SK-N-SH treated with all-trans-retinoic acid at 6 μM for 48 hours (cell line): ENCODE data around the gene MOCS3.

Experiments
- ATAC-seq: fragments of 200-7000 bp; cut with Tn5 transposase; 3 replicates; pipeline ENCODE4 v1.9.1; 2020; ENCODE audit warnings: mild to moderate bottlenecking, moderate library complexity
- BACH2 ChIP-seq: fragments of 250-450 bp; sonication (Bioruptor Pico); IDR thresholded peaks from 2 replicates; pipeline ENCODE4 v1.9.0; 2021; ENCODE audit warnings: mild to moderate bottlenecking, borderline replicate concordance
- CSDC2 ChIP-seq: fragments of 250-450 bp; sonication (Bioruptor Pico); IDR thresholded peaks from 2 replicates; pipeline ENCODE4 v1.5.0; 2020; ENCODE audit warnings: mild to moderate bottlenecking, moderate library complexity
- ESRRG ChIP-seq: fragments of 250-450 bp; sonication (Bioruptor Pico); IDR thresholded peaks from 2 replicates; pipeline ENCODE4 v1.6.1; 2021; ENCODE audit warnings: mild to moderate bottlenecking
- GLIS3 ChIP-seq: fragments of 250-450 bp; sonication (Bioruptor Pico); IDR thresholded peaks from 2 replicates; pipeline ENCODE4 v1.5.0; 2020; ENCODE audit warnings: mild to moderate bottlenecking, moderate library complexity
- ISL1 ChIP-seq: fragments of 250-450 bp; sonication (Bioruptor Pico); IDR thresholded peaks from 2 replicates; pipeline ENCODE4 v2.1.2; 2022; ENCODE audit warnings: mild to moderate bottlenecking, moderate library complexity
- OSR1 ChIP-seq: fragments of 250-450 bp; sonication (Bioruptor Pico); IDR thresholded peaks from 2 replicates; pipeline ENCODE4 v1.8.0; 2022; ENCODE audit warnings: moderate library complexity, mild to moderate bottlenecking, inconsistent platforms
- RARB ChIP-seq: fragments of 250-450 bp; sonication (Bioruptor Pico); IDR thresholded peaks from 2 replicates; pipeline ENCODE4 v1.8.0; 2021; ENCODE audit warnings: mild to moderate bottlenecking, moderate library complexity
- SNAI2 ChIP-seq: fragments of 250-450 bp; sonication (Bioruptor Pico); IDR thresholded peaks from 2 replicates; pipeline ENCODE4 v1.5.0; 2020; ENCODE audit warnings: mild to moderate bottlenecking, moderate library complexity
- TCF4 ChIP-seq: fragments of 250-450 bp; sonication (Bioruptor Pico); IDR thresholded peaks from 2 replicates; pipeline ENCODE4 v1.8.0; 2021; ENCODE audit warnings: mild to moderate bottlenecking, moderate library complexity, borderline replicate concordance
- TOX ChIP-seq: fragments of 250-450 bp; sonication (Bioruptor Pico); IDR thresholded peaks from 2 replicates; pipeline ENCODE4 v1.8.0; 2021; ENCODE audit warnings: mild to moderate bottlenecking, moderate library complexity, borderline replicate concordance
- ZC3H10 ChIP-seq: fragments of 250-450 bp; sonication (Bioruptor Pico); IDR thresholded peaks from 2 replicates; pipeline ENCODE4 v1.5.1; 2021; ENCODE audit warnings: mild to moderate bottlenecking, moderate library complexity
- ZFP3 ChIP-seq: fragments of 250-450 bp; sonication (Bioruptor Pico); IDR thresholded peaks from 2 replicates; pipeline ENCODE4 v1.5.0; 2020; ENCODE audit warnings: mild to moderate bottlenecking, moderate library complexity
- ZFP30 ChIP-seq: fragments of 450-650 bp; formaldehyde crosslinking; IDR thresholded peaks from 2 replicates; pipeline ENCODE4 v1.5.0; 2022; ENCODE audit warnings: mild to moderate bottlenecking, moderate library complexity
- ZNF565 ChIP-seq: fragments of 450-650 bp; formaldehyde crosslinking; conservative IDR thresholded peaks from 2 replicates; pipeline ENCODE4 v1.5.0; 2020; ENCODE audit warnings: low read depth, mild to moderate bottlenecking, moderate library complexity
- ZNF70 ChIP-seq: fragments of 450-650 bp; formaldehyde crosslinking; IDR thresholded peaks from 2 replicates; pipeline ENCODE4 v1.5.0; 2020; ENCODE audit warnings: mild to moderate bottlenecking, moderate library complexity
- ZNF8 ChIP-seq: fragments of 450-650 bp; formaldehyde crosslinking; IDR thresholded peaks from 2 replicates; pipeline ENCODE4 v1.5.0; 2020; ENCODE audit warnings: mild to moderate bottlenecking, moderate library complexity
- TF ChIP-seq, protein P1 (sequence below): fragments of 250-450 bp; sonication (Bioruptor Pico); IDR thresholded peaks from 2 replicates; pipeline ENCODE4 v1.5.1; 2021; ENCODE audit warnings: mild to moderate bottlenecking, moderate library complexity
- TF ChIP-seq, protein P2 (sequence below): fragments of 250-450 bp; sonication (Bioruptor Pico); IDR thresholded peaks from 2 replicates; pipeline ENCODE4 v1.5.0; 2020; ENCODE audit warnings: mild to moderate bottlenecking, moderate library complexity
- TF ChIP-seq, protein P3 (sequence below): fragments of 250-450 bp; sonication (Bioruptor Pico); IDR thresholded peaks from 2 replicates; pipeline ENCODE4 v1.8.0; 2021; ENCODE audit warnings: low read depth, mild to moderate bottlenecking, moderate library complexity, borderline replicate concordance
- TF ChIP-seq, protein P4 (sequence below): fragments of 250-450 bp; sonication (Bioruptor Pico); IDR thresholded peaks from 2 replicates; pipeline ENCODE4 v1.5.1; 2020; ENCODE audit warnings: low read depth, mild to moderate bottlenecking, moderate library complexity
- TF ChIP-seq, protein P5 (sequence below): fragments of 250-450 bp; sonication (Bioruptor Pico); IDR thresholded peaks from 2 replicates; pipeline ENCODE4 v1.8.0; 2020; ENCODE audit warnings: mild to moderate bottlenecking, moderate library complexity, borderline replicate concordance

MOCS3 gene

DNA sequence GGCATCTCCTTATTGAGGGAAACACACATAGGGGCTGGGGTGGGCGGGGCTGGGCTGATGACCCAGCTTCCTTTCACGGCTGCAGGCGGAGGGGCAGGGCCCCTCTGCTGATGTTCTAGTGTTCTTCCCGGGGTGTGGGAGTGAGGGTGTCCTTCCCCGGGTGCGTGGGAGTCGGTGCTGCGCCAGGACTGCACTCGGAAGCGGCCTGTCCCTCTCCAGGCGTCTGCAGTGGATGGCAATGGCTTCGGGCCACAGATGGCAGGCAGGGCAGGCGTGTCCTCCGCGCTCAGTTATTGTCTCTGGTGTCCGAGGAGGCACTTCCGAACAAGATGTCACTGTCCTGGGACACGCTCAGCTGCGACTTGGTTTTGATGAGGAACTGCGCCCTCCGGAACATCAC lies 45.1 kb downstream of the MOCS3 start:
- no peak for TF ChIP-seq TCF4
- TF ChIP-seq TOX (CRISPR knock-in tag): no peak
- TF ChIP-seq RARB (CRISPR knock-in tag): no peak
- no peak for TF ChIP-seq SNAI2 (CRISPR knock-in tag)
- no peak for TF ChIP-seq BACH2 (CRISPR knock-in tag)
- no peak for TF ChIP-seq ZNF565 (CRISPR knock-in tag)
- no peak for TF ChIP-seq ZFP30
- TF ChIP-seq OSR1: no peak
- no peak for TF ChIP-seq ZFP3 (CRISPR knock-in tag)
- TF ChIP-seq CSDC2: no peak
- no peak for TF ChIP-seq ZNF70 (CRISPR knock-in tag)
- no peak for ATAC-seq

DNA sequence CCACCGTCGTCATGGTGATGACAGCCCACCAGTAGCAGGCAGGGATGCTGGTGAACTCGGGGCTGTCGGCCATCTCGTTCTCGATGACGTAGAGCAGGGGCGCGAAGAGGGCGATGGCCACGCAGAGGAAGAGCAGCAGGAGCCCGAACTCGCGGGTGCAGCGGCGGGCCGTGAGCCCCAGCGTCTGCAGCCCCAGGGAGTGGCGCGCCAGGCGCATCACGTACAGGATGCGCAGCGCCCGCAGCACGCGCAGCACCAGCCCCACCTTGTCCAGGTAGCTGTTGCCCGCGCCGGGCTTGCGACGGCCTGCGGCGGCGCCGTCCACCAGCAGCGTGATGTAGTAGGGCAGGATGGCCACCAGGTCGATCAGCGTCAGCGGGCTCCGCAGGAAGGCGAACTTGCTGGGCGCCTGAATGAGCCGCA lies 45.7 kb downstream of the MOCS3 start:
- TF ChIP-seq ISL1 (CRISPR knock-in tag) (no peak), OSR1 (no peak), TCF4 (no peak), GLIS3 (no peak)
- TF ChIP-seq, protein P1, sequence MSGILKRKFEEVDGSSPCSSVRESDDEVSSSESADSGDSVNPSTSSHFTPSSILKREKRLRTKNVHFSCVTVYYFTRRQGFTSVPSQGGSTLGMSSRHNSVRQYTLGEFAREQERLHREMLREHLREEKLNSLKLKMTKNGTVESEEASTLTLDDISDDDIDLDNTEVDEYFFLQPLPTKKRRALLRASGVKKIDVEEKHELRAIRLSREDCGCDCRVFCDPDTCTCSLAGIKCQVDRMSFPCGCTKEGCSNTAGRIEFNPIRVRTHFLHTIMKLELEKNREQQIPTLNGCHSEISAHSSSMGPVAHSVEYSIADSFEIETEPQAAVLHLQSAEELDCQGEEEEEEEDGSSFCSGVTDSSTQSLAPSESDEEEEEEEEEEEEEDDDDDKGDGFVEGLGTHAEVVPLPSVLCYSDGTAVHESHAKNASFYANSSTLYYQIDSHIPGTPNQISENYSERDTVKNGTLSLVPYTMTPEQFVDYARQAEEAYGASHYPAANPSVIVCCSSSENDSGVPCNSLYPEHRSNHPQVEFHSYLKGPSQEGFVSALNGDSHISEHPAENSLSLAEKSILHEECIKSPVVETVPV: no peak
- ATAC-seq: no peak

DNA sequence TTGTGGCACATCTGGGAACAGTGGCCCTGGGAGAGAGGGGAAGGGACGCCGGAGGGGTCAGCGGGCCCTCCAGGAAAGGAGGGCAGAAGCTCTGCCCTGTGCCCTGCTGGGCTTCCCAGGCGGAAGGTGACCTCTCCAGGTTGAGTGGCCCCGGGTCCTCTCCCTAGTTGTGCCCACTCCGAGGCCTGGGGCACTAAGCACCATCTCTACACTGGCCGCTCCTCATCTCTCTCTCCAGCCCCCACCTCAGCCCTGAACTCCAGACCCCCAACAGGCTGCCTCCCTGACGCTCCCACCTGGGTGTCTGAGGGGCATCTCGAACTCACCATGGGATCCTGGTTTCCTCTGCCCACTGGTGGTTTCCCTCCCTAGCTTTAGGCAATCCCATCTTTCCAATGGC lies 46.2 kb downstream of the MOCS3 start:
- TF ChIP-seq, protein P1: no peak
- TF ChIP-seq, protein P2, sequence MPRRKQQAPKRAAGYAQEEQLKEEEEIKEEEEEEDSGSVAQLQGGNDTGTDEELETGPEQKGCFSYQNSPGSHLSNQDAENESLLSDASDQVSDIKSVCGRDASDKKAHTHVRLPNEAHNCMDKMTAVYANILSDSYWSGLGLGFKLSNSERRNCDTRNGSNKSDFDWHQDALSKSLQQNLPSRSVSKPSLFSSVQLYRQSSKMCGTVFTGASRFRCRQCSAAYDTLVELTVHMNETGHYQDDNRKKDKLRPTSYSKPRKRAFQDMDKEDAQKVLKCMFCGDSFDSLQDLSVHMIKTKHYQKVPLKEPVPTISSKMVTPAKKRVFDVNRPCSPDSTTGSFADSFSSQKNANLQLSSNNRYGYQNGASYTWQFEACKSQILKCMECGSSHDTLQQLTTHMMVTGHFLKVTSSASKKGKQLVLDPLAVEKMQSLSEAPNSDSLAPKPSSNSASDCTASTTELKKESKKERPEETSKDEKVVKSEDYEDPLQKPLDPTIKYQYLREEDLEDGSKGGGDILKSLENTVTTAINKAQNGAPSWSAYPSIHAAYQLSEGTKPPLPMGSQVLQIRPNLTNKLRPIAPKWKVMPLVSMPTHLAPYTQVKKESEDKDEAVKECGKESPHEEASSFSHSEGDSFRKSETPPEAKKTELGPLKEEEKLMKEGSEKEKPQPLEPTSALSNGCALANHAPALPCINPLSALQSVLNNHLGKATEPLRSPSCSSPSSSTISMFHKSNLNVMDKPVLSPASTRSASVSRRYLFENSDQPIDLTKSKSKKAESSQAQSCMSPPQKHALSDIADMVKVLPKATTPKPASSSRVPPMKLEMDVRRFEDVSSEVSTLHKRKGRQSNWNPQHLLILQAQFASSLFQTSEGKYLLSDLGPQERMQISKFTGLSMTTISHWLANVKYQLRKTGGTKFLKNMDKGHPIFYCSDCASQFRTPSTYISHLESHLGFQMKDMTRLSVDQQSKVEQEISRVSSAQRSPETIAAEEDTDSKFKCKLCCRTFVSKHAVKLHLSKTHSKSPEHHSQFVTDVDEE (CRISPR knock-in tag): no peak
- TF ChIP-seq, protein P3, sequence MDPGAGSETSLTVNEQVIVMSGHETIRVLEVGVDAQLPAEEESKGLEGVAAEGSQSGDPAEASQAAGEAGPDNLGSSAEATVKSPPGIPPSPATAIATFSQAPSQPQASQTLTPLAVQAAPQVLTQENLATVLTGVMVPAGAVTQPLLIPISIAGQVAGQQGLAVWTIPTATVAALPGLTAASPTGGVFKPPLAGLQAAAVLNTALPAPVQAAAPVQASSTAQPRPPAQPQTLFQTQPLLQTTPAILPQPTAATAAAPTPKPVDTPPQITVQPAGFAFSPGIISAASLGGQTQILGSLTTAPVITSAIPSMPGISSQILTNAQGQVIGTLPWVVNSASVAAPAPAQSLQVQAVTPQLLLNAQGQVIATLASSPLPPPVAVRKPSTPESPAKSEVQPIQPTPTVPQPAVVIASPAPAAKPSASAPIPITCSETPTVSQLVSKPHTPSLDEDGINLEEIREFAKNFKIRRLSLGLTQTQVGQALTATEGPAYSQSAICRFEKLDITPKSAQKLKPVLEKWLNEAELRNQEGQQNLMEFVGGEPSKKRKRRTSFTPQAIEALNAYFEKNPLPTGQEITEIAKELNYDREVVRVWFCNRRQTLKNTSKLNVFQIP (CRISPR knock-in tag): no peak
- TF ChIP-seq, protein P4, sequence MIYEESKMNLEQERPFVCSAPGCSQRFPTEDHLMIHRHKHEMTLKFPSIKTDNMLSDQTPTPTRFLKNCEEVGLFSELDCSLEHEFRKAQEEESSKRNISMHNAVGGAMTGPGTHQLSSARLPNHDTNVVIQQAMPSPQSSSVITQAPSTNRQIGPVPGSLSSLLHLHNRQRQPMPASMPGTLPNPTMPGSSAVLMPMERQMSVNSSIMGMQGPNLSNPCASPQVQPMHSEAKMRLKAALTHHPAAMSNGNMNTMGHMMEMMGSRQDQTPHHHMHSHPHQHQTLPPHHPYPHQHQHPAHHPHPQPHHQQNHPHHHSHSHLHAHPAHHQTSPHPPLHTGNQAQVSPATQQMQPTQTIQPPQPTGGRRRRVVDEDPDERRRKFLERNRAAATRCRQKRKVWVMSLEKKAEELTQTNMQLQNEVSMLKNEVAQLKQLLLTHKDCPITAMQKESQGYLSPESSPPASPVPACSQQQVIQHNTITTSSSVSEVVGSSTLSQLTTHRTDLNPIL (CRISPR knock-in tag): no peak
- no peak for ATAC-seq

DNA sequence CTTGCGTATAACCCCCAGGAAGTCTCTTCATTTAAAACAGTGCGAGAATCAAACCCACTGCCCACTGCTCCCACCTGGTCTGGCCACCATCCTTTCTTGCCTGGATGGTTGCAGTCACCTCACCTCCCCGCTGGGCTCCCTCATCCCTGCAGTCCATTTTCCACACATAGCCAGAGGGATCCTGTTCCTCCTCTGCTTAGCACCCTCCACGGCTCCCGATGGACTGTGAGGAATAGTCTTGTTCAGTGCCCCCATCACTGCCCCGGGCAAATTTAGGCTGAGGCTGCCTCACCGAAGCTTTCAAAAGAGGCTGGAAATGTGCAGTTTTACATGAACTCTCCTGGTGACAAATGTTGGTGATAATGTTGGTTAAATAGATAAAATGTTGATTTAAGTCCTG lies 46.6 kb downstream of the MOCS3 start:
- TF ChIP-seq, protein P3 (CRISPR knock-in tag): no peak
- TF ChIP-seq, all 23 proteins: peak for 0
- ATAC-seq: no peak

DNA sequence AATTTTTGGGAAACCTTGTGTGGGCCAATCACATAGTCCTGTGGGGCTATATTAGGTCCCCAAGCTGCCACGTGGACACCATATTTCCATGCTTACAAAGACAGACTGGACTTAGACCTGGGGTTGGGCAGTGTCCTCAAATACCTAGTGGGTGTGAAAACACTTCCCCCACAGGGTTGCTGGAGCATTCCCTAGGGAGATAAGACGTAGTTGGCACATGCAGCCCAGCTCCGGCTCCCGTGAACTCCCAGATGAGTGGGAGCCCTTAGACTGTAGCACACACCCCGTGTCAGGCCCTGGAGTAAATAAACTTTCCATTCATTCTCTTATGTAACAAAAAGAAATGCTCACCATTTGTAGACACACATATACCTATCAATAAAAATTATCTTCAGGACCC lies 50.1 kb downstream of the MOCS3 start:
- ATAC-seq: no peak
- TF ChIP-seq ZFP3 (CRISPR knock-in tag): no peak
- no peak for TF ChIP-seq ESRRG (CRISPR knock-in tag)
- TF ChIP-seq, protein P5, sequence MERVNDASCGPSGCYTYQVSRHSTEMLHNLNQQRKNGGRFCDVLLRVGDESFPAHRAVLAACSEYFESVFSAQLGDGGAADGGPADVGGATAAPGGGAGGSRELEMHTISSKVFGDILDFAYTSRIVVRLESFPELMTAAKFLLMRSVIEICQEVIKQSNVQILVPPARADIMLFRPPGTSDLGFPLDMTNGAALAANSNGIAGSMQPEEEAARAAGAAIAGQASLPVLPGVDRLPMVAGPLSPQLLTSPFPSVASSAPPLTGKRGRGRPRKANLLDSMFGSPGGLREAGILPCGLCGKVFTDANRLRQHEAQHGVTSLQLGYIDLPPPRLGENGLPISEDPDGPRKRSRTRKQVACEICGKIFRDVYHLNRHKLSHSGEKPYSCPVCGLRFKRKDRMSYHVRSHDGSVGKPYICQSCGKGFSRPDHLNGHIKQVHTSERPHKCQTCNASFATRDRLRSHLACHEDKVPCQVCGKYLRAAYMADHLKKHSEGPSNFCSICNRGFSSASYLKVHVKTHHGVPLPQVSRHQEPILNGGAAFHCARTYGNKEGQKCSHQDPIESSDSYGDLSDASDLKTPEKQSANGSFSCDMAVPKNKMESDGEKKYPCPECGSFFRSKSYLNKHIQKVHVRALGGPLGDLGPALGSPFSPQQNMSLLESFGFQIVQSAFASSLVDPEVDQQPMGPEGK (CRISPR knock-in tag): no peak
- TF ChIP-seq ZC3H10 (CRISPR knock-in tag): no peak
- no peak for TF ChIP-seq ZNF8 (CRISPR knock-in tag)
- TF ChIP-seq, protein P2 (CRISPR knock-in tag): no peak
